Measurements from ENCODE around the gene SP2.

The SP2 gene

GRCh38 chr17:47970725-47971499 lies 74.9 kb downstream of the SP2 start, which contains the start of gene CDK5RAP3:
CDK5RAP3 (plus strand) TSS chr17:47971113; CDS start chr17:47971147, 34 bp downstream.
- peak within 1 kb of the TSS; percentile 91 for H3K4me3 ChIP-seq (ENCODE audit: low read depth, low read length)
- in situ Hi-C loops (cut with HindIII; ENCODE audit: low sequenced_read_pairs) = no loop called here
- TF ChIP-seq CTCF (IDR thresholded peaks at IDR 0.05; ENCODE audit: low read depth, low read length) = peak; percentile 96
- peak; percentile 100 for DNase-seq (ENCODE audit: low read depth, low spot score)

GRCh38 chr17:47973541-47973940 lies 77.5 kb downstream of the SP2 start:
- no peak overlapping the region for H3K4me3 ChIP-seq (ENCODE audit: low read depth, low read length)
- DNase-seq (ENCODE audit: low read depth, low spot score) = no peak
- TF ChIP-seq CTCF (IDR thresholded peaks at IDR 0.05; ENCODE audit: low read depth, low read length) = no peak
- in situ Hi-C loops (cut with HindIII; ENCODE audit: low sequenced_read_pairs) = no loop called here

GRCh38 chr17:47975189-47975822 lies 79.3 kb downstream of the SP2 start:
- no peak overlapping the region for H3K4me3 ChIP-seq (ENCODE audit: low read depth, low read length)
- no peak for TF ChIP-seq CTCF (IDR thresholded peaks at IDR 0.05; ENCODE audit: low read depth, low read length)
- no peak for DNase-seq (ENCODE audit: low read depth, low spot score)
- in situ Hi-C loops (cut with HindIII; ENCODE audit: low sequenced_read_pairs) = no loop called here

- in situ Hi-C loops (cut with HindIII; ENCODE audit: low sequenced_read_pairs) = no loop called here
- no peak overlapping the region for H3K4me3 ChIP-seq (ENCODE audit: low read depth, low read length)
- DNase-seq (ENCODE audit: low read depth, low spot score) = no peak
- TF ChIP-seq CTCF (IDR thresholded peaks at IDR 0.05; ENCODE audit: low read depth, low read length) = no peak
Observed at GRCh38 chr17:47975823-47976205, 79.8 kb downstream of the SP2 start.

GRCh38 chr17:47978324-47978723 lies 82.3 kb downstream of the SP2 start:
- in situ Hi-C loops (cut with HindIII; ENCODE audit: low sequenced_read_pairs) = no loop called here
- peak; percentile 80 for TF ChIP-seq CTCF (IDR thresholded peaks at IDR 0.05; ENCODE audit: low read depth, low read length)
- peak; percentile 43 for DNase-seq (ENCODE audit: low read depth, low spot score)
- H3K4me3 ChIP-seq (ENCODE audit: low read depth, low read length) = no peak overlapping the region

Measured in astrocyte of the spinal cord (primary cell).